CD1c-positive myeloid dendritic cell (primary cell): ENCODE measurements around the gene ASAP2.
"Not testable (repeated sequence)": the region's sequence is repeated elsewhere in the genome, so short reads cannot be mapped to it uniquely, and the experiment has no call there.

Experiments used
- DNase-seq: peaks from one replicate; pipeline ENCODE4 v3.0.0-alpha.2; 2016; ENCODE audit errors: extremely low spot score

Gene ASAP2

DNA sequence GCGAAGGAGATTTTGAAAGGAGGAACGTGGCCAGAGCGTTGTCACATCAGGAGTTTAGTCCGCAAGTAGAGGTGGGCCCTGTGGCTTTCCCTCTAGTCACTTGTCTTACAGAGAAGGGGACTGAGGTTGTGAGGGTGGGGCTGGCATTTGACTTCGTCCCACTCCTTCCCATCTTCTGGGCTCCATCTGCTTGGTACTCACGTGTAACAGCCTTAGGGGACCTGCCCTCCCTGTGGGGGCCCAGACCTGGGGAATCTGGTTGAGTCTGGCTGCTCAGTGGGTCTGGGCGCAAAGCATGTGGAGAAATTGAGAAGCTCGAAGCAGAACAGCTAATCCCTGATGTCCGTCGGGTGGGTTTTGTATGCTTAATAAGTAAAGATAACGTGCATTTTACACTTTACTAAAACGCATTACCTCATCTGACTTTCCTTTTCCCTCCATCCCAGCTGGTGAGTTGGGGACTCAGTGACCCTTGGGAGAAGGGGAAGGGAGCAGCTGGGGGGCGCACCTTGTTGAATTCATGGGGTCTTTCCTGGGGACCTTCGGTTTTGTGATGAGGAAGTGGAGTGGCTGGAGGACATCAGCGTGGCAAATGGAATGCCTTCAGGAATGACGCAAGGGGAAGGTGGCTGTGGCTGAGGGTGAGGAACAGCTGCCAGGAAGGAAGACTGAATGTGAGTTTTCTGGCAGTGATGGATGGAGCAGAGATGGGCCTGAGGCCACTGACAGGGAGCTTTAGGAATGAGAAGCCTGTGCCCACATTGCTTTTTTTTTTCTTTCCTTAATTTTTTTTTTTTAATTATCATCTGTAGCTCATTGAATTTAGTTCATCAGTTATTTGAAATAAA is 44.8 kb downstream of the ASAP2 start:
- no peak for DNase-seq

DNA sequence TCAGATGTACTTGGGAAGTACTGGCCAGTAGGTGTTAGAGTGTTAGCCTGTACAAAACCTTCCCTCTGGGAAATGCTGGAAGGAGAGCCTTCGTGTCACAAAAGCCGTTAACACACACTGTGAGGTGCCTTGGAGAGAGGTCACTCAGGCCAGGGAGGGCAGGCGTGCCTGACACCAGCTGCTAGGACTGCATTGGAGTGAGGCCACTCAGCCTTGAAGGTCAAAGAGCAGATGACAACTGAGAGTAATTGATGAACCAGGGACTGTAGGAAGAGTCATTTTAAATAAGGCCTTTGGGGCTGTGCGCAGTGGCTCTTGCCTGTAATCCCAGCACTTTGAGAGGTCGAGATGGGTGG is 45.4 kb downstream of the ASAP2 start:
- no peak for DNase-seq

DNA sequence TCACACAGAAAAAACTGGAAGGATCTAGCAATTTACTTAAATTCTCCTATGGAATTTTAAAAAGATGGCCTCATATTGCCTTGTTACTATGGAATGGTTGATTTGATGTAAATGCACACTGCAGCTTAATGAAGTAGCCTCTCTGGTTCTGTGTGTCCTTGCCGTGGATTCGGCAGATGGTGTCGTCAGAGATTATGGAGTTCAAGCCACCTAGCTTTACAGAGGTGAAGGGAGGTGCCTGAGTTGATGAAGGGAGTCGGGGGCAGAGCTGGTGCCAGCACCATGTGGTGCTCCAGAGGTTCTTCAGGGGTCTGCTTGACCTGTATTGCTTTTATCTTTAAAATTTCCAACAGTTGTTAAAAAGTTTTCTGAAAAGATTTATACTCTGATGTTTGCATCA is 48.8 kb downstream of the ASAP2 start:
- no peak for DNase-seq

DNA sequence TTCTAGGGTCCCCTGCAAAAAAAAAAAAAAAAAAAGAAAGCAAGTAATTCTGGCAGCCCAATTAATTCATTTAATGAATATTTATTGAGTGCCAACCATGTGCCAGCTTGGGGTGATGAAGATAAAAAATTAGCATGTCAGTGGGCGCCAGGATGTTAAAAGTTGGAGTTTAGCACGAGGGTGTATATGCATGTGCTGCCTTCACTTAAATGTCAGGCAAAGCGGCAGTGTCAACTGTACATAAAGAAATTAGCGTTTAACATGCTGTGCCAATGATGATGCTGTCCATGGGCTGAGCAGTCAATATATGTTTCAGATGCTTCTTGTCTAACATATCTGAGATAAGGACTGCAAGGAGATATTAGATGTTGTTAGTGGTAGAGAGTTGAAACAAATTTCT is 49.5 kb downstream of the ASAP2 start:
- DNase-seq: no peak

DNA sequence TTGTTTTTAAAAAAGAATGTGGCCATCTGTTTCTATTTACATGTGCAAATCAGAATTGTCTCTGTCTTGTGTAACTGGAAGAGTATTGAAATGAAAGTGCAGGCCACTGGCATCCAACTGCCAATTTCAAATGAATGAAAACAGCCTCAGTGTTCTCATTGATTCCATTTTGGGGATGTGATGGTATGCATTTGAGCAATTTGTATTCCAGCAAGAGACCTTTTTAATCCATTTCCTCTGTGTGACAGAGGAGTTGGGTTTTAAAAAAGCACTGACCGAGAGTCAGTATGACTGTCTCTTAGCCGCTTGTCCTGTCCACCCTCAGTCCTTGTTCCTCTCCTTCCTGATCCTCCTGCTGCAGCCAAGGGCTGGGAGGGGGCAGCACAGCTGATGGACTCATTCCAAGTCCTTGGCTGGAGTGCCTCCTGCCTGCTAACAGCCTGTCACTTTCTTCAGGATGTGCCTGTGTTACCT is 50.0 kb downstream of the ASAP2 start:
- no peak for DNase-seq

DNA sequence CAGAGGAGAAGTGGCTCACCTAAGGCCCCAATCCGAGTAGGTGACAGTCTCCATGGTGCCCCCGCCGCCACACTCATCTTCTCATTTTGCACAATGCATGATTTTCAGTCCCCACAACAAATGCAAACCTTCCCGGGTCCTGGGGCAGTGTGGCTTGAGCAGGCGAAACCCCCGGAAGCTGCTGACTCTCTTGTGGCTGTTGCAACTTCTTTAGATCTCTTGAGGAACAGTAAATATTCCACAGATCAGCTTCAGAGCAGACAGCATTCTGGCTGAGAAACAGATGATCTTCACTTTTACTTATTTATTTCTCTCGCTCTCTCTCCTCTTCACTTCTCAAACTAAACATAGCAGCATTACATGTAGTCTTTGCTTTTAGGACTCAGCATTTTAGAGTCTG is 51.9 kb downstream of the ASAP2 start:
- peak; percentile 12 for DNase-seq

DNA sequence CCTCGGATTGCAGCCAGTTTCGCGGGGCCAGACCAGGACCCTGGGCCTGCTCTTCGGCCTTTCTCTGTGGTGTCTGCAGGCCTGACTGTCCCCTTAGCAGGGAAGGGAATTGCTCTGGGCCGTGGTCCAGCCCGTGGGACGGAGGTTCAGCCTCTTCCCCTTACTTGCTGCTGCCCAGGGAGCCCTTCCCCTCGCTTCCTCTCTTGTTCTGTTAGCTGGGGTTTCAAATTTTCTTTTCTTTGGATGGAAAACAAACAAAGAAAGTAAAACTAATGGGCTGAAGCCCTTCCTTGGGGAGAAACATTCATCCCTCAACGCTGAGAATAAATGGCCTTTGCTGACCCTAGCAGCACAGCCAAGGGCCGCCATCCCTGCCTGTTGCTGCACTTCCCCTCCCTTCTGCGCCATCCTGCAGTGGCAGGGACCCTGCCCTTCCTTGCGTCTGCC is 52.4 kb downstream of the ASAP2 start:
- DNase-seq: peak; percentile 54

DNA sequence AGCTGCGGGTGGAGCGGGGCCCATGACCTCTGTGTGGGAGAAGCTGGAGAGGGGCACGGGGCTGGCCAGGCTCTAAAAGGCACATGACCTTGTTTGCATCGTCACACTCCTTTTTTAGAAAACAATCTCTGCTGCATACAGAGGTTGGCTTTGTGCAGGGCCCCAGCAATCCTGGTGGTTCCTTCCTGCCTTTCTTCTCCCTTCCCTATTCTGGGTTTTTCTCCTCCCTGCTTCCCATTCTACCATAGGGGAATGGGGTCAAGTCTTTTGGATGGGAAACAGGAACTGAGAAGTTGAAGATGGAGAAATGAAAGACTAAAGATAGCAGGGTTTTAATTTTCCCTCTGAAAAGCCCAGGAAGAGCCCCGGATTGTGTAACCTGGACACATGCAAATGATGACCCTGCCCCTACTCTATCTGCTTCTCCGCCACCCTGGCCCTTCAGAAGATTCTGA is 53.9 kb downstream of the ASAP2 start:
- peak; percentile 81 for DNase-seq

DNA sequence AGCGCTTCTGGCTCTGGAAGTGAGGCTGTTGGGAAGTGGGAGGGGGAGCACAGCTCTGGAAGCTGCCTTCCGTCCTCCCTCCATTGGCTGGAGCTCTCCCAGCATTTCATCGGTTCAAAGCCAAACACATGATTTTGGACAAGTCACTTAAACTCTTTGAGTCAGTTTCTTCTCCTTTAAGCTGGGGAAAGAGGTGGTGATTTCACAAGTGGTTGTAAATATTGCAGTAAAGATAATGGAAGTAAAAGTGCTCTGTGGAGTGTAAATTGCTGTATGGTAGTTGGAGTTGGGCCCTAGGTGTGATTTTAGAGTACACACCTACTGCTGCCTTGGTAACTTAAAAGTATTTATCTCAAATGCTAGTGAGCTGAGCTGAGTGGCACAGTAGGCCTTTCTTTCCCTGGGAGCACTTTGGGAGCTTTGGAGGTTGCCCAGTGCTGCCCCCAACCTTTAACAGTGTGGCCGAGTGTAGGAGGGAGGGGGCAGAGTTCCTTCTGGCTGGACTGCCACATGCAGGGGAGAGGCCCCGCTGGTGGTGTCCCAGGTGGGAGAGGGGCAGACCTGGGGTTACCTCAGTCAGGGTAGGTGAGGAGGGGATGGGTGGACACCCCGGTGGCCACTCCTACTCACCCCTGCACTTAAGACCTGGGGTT is 54.7 kb downstream of the ASAP2 start:
- peak; percentile 62 for DNase-seq

DNA sequence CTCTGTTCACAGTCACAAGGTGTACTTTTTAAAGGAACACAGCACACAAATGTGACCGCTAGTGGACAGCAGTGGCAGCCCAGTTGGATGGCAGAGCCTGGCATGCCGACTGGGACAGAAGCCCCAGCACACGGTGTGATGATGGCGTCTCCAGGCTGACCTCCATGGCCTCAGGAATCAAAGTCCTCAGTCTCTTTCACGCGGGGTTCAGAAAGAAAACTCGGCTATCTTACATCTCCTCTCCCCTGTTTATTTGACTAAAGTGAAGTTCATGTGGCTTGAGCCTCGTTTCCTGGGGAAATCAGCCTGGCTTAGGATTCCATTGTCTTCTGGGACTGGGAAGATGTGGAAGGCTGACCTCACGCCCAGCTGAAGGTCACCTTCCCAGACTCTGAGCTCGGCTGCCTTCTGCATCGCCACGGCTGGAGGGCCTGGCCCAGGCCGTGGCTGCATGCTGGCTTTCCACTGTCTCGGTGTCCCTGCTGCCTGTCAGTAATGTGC is 56.1 kb downstream of the ASAP2 start:
- DNase-seq: no peak

DNA sequence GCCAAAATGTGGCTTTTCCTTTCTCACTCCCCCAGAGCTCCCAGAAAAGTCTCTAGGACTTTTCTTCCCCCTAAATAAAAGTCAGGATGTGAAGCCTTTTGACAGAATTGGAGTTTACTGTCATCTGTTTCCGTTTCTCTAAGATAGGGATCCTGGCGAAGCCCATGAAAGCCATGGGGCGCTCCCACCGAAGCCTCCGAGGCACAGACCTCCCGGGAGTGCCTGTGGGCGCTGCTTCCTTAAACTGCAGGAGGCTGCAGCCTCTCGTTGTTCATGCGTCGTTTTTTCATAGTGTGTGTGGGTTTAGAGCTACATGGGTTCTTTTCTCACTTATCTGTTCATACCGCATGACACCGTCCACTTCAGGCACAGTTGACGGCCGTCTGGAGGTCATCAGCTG is 56.8 kb downstream of the ASAP2 start:
- DNase-seq: peak; percentile 77

DNA sequence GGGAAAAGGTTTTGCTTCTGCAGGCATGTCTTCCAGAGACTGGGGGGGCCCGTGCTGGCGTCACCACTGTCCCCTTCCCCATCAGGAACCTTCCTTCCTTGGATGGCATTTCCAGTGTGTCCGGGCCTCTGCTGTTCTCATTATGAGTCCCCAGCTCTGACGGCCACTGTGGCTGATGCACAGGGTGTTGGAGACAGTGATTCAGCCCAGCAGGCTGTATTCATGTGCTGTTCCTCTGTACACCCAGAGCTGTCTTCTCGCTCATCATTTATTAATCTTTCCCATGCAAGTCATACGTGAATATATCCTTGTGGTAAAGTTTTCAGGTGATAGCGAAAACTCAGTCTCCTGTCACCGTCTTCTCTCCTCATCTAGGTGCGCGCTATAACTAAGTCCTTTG is 57.7 kb downstream of the ASAP2 start:
- DNase-seq: no peak

DNA sequence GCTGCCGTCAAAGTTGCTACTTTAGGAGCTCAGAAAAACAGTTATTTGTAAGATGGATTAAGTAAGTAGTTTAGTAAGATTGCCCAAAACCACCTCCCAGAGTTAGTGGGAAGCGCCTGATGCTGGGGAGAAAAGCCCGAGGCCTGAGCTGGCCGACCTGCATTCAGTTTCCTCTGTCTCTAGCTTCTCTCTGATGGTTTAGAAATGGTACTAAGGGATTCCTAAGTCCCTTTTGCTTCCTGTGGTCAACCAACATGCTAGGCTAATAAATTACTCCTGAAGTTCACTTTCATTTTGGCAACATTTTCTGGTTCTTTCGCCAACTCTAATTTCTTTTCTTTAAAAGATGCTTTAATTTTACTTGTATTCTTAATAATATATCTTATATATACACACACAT is 60.1 kb downstream of the ASAP2 start:
- DNase-seq: no peak

DNA sequence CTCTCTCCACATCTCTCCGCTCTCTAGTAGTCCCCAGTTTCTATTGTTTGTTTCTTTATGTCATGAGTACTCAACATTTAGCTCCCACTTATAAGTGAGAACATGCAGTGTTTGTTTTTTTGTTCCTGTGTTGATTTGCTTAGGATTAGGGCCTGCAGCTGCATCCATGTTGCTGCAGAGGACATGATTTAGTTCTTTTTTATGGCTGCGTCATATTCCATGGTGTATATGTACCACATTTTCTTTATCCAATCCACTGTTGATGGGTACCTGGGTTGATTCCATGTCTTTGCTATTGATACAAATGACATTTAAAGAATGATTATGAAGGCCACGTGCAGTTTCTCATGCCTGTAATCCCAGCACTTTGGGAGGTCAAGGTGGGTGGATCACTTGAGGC is 60.7 kb downstream of the ASAP2 start:
- DNase-seq: not testable (repeated sequence)

DNA sequence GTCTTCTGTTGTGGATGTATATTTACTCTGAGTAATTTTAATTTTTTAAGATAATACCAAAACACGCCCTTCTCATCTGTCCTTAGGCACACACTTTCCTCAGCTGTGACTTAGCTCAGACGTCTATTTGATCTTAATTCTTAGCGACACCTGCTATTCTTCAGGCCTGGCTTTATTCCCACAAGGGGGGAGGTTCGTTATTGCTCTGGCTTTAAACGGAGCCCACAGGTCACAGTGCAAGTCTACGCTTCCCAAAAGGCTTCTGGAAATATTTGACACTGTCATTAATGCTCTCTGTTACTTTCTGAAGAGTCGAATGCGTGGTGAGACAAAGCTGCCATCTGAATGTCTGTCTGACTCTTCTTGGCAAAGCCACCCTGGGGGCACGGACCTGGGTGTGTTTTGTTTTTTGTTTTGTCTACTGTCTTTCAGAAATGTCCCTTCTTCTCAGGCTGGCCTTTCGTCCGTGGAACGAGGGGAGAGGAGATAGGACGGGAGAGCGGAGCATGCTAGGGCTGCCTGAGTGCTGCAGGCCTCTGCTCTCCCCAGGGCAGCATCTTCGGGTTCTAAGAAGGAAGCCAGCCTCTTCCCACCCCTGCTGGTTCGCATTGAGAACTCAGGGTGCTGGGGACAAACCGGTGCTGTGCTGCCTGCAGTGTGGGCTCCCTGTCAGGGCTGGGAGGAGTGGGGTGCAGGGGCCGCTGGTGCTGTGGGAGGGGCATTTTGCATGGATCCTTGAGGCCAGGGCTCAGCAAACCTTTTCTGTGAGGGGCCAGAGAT is 61.9 kb downstream of the ASAP2 start:
- DNase-seq: no peak

DNA sequence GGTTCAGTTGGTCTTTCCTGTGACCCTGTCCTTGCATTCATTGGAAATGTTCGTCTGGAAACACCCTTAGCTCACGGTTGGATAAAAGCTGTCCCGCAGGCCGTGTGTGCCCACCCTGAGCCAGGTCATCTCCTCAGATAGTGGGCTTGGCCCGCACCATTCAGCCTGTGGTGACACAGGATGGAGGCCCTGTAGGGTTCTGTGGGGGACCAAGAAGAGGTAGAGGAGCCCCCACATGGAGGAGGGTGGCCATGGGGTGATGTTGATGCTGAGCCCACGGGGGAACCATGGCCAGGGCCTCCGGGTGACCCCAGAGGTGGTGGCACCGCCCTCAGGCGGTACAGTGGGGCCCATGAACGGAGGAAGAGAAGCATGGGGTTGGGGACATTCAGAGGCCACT is 62.7 kb downstream of the ASAP2 start:
- DNase-seq: no peak

DNA sequence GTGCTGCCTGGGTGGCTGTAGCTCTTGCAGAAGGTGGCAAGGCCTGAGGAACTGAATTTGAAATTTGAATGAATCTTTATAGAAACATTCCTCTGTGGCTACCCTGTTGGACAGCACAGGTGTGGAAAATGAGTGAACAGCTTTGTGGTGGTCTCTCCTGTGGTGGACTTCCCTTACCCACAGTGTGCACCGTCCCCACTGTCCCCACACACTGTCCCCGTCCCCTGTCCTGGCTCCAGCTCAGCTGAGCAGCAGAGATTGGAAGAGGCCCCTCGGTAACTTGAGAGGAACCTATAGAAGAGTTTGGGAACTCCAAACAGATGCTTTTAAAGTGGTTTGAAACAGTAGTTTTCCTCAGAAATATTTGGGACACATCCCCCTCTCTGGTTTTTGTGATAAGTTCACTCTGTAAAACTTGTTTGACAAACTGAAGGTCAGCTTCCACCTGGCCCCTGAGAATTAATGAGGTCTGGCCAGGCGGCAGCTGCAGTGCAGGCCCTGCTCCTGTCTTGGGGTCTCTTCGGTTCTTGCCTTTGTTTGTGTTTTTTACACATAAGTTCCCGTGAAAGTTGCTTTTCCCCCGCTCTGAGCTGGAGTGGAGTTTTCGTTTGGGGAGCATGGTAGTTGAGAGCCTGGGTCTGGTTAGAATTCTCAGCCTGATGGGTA is 63.2 kb downstream of the ASAP2 start:
- DNase-seq: no peak

DNA sequence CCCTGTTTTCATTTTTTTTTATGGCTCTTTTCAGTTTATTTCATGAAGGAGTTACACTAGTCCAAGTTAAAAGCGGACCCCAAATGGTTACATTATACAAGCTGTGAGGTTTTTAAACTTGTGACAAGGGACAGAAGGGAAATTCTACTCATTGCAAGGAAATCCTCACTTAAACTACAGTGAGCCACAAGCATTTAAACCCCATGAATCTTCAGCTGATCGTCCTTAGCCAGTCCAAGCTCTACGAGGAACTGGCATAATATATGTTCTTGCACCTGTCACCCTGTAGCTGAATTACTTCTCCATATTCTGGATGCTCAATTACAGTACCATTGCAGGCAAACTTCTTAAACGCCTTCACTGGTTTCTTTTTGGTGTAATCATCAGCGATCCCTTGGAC is 64.5 kb downstream of the ASAP2 start:
- no peak for DNase-seq

DNA sequence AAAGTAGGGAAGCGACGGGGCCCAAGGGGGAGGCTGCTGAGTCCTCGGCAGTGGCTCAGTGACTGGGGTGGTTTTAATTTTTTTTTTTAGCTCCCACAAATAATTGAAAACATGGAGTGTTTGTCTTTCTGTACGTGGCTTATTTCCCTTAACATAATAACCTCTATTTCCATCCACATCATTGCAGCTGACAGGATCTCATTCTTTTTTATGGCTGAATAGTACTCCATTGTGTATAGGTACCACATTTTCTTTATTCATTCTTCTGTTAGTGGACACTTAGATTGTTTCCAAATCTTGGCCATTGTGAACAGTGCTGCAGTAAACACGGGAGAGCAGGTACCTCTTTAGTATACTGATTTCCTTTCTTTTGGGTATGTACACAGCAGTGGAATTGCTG is 65.1 kb downstream of the ASAP2 start:
- DNase-seq: no peak

DNA sequence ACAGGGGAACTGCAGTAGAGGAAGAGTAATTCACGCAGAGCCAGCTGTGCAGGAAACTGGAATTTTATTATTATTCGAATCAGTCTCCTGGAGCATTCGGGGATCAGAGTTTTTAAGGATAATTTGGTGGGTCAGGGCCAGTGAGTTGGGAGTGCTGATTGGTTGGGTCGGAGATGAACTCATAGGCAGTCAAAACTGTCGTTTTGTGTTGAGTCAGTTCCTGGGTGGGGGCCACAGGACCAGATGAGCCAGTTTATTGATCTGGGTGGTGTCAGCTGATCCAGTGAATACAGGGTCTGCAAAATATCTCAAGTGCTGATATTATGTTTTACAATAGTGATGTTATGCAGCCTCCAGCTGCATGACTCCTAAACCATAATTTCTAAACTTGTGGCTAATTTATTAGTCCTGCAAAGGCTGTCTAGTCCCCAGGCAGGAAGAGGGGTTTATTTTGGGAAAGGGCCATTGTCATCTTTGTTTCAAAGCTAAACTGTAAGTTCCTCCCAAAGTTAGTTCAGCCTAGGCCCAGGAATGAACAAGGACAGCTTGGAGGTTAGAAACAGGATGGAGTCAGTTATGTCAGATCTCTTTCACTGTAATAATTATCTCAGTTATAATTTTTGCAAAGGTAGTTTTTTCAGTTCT is 67.0 kb downstream of the ASAP2 start:
- DNase-seq: no peak

DNA sequence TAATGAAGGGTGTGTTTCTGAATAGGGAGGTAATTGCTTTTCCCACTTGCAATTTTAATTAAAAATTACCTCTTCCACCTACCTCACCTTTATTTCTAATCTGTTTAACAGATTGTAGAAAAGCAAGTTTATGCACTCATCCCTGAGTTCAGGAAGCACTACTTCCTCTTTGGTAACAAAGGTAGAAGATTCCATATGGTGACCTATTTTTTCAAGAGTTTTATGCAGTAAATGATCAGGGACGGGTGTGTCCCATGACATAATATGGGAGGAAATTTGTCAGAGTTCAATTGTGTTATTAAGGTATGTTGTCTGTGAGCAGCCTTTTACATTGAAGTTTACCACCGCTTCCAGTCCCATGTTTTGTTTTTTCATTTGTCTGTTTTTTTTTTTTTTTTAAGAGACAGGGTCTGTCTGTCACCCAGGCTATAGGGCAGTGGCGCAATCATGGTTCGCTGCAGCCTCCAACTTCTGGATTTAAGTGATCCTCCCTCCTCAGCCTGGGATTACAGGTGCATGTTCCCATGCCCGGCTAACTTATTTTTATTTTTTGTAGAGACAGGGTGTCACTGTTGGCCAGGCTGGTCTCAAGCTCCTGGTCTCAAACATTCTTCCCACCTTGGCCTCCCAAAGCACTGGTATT is 68.2 kb downstream of the ASAP2 start:
- no peak for DNase-seq
